GM06990 (cell line): ENCODE data around the gene FGB.
A peak's percentile ranks its signal among the peaks of the same experiment; 100 is the strongest.

Source experiments
- DNase-seq: peaks from one replicate; pipeline ENCODE4 v3.0.0-alpha.2; 2011; ENCODE audit not compliant: insufficient read length; ENCODE audit errors: extremely low read depth
- H3K27me3 ChIP-seq: replicated peaks from 2 replicates; pipeline ENCODE4 v1.6.0; 2011; ENCODE audit warnings: low read length; ENCODE audit not compliant: control insufficient read depth, insufficient read depth
- H3K36me3 ChIP-seq: 2 replicates; pipeline ENCODE4 v1.5.1; 2011; ENCODE audit warnings: low read length; ENCODE audit not compliant: control insufficient read depth, insufficient read depth
- H3K4me3 ChIP-seq: replicated peaks from 2 replicates; pipeline ENCODE4 v1.5.1; 2011; ENCODE audit warnings: low read depth, mild to moderate bottlenecking, control low read depth, low read length
- TF ChIP-seq, protein P1 (sequence below): IDR thresholded peaks from 2 replicates; pipeline ENCODE4 v1.5.1; 2011; ENCODE audit warnings: low read length, control low read depth, mild to moderate bottlenecking, inconsistent platforms; ENCODE audit not compliant: insufficient read depth, poor library complexity, severe bottlenecking

FGB gene

DNA sequence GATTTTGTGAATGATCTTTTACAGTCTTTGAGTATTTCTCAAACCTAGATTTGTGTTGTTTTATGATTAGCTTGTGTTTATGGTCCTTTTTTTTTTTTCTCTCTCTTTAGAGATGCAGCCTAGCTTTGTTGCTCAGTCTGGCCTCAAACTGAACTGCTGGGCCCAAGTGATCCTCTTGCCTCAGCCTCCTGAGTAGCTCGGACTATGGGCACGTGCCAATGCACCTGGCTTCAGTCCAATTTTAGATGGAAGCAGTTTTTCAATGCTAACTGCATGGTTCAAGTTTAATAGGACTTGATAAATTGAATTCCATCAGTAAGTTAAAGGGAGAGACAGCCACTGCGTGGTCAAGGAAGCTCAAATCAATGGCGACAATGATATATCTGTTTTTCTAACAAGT, 53.5 kb downstream of the FGB start:
- H3K27me3 ChIP-seq, result no peaks in the 10 kb centered on the region
- DNase-seq, result no peak
- H3K36me3 ChIP-seq, result no peaks in the 10 kb centered on the region
- TF ChIP-seq, protein P1, sequence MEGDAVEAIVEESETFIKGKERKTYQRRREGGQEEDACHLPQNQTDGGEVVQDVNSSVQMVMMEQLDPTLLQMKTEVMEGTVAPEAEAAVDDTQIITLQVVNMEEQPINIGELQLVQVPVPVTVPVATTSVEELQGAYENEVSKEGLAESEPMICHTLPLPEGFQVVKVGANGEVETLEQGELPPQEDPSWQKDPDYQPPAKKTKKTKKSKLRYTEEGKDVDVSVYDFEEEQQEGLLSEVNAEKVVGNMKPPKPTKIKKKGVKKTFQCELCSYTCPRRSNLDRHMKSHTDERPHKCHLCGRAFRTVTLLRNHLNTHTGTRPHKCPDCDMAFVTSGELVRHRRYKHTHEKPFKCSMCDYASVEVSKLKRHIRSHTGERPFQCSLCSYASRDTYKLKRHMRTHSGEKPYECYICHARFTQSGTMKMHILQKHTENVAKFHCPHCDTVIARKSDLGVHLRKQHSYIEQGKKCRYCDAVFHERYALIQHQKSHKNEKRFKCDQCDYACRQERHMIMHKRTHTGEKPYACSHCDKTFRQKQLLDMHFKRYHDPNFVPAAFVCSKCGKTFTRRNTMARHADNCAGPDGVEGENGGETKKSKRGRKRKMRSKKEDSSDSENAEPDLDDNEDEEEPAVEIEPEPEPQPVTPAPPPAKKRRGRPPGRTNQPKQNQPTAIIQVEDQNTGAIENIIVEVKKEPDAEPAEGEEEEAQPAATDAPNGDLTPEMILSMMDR, result no peak
- H3K4me3 ChIP-seq, result no peak overlapping the region

DNA sequence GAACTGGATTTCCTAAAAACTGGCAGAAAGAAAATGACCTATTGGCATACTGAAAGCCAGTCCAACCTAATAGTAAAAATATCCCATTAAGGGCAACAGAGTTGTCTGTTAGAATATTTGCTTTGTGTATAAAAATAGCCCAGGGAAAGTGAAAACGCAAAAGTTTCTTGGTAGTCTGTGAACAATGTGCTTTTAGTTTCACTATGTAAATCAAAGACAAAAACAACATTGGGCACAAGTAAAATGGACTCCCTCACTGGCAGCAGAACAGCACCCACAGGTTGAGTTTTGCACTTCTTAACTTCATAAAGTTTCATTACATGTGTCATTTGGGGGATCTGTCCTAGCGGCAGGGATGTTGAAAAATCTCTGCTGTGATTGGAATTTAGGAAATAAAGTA, 53.9 kb downstream of the FGB start:
- H3K36me3 ChIP-seq, result no peaks in the 10 kb centered on the region
- H3K27me3 ChIP-seq, result no peaks in the 10 kb centered on the region
- no peak overlapping the region for H3K4me3 ChIP-seq
- peak; percentile 63 for DNase-seq
- TF ChIP-seq, protein P1, result no peak

DNA sequence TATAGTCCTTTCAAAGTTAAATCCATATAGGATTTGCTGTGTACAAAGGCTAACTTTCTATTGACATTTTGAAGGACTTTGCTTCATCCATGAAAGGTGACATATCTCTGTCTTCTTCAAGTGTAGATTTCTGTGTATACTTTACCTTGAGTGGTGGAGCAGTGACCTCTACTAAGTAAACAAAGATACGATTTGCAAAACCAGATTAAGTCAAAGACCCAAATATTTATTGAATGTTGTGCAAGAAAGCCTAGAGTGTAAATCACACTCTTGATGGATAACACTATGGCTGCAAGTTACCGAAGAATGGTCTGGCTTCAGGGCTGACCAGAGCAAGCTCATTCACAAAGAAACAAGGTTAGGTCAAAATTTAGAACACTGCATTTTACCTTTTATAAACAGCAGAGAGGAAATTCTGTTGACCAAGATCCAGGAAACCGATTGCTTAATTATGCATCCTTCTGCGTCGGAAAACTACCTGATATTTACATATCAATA, 55.1 kb downstream of the FGB start:
- H3K36me3 ChIP-seq, result no peaks in the 10 kb centered on the region
- DNase-seq, result no peak
- no peaks in the 10 kb centered on the region for H3K27me3 ChIP-seq
- TF ChIP-seq, protein P1, result no peak
- no peak overlapping the region for H3K4me3 ChIP-seq

DNA sequence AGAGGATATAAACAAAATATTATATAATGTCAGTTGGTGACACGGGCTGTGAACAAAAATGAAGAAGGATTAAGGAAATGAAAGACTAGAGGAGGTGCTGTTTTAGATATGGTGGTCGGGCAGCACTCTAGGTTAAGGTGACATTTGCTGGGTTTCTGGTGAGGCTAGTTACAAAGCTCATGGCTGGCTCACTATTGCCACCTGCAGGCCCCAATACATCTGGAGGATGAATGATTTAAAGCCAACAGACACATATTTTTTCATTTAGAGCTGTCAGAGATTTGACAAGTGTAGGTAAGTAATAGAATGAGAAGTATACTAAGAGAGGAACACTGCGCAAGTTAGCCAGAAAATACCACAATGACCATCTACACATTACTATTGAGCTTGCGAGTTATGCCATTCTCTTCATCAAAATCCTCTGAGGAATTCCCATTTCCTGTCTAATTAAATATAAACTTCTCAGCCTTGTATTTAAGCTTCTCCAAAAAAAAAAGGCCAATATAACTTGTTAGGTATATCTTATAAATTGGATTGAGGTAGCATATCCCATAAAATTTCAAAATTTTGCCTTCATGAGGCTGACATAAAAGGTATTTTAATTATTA, 56.0 kb downstream of the FGB start:
- TF ChIP-seq, protein P1, result peak; percentile 72
- DNase-seq, result no peak
- H3K4me3 ChIP-seq, result no peak overlapping the region
- H3K36me3 ChIP-seq, result no peaks in the 10 kb centered on the region
- H3K27me3 ChIP-seq, result no peaks in the 10 kb centered on the region

DNA sequence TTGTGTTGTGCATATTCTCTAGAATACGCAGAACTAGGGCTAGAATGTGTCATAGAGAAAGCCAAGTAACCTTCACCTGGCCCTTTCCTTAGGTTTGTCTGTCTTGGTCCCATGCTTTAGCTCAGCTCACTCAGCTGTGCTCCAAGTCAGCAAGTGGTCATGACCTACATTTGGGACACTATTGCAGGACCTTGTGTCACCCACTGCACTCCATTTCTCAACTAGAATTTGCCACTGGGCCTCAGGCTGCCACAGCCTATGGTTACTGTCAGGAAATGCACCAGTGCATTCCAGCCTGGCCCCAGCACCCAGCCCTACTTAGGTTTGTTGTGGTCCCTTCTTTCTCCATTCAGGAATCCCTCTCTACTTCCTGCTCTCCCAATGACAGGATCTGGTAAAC, 57.3 kb downstream of the FGB start:
- H3K27me3 ChIP-seq, result no peaks in the 10 kb centered on the region
- no peaks in the 10 kb centered on the region for H3K36me3 ChIP-seq
- TF ChIP-seq, protein P1, result no peak
- DNase-seq, result no peak
- H3K4me3 ChIP-seq, result no peak overlapping the region
